Transverse colon (tissue), 4 donors: ENCODE results near the gene ZBTB20. TPM values are rescaled to one million over a fixed set of nuclear protein-coding genes. Genes with fewer than 3 reads are reported as not detected.
A peak's percentile ranks its signal among the peaks of the same experiment; 100 is the strongest.

Experiments used
- DNase-seq: peaks from one replicate; pipeline ENCODE4 v3.0.0-alpha.2; 2019
- H3K27ac ChIP-seq, 4 donors: fragments of 200-600 bp; sonication (generic); 2 replicates each; pipeline ENCODE4 v1.5.1; 2016 to 2018; ENCODE audit warnings: inconsistent platforms in 4 of 4
- H3K27me3 ChIP-seq: fragments of 200-600 bp; sonication (generic); 2 replicates; pipeline ENCODE4 v1.5.1; 2017; ENCODE audit warnings: inconsistent platforms
- H3K36me3 ChIP-seq, 4 donors: fragments of 200-600 bp; sonication (generic); 2 replicates each; pipeline ENCODE4 v1.5.1; 2017 to 2019; ENCODE audit warnings: inconsistent platforms in 4 of 4
- H3K4me1 ChIP-seq, 4 donors: fragments of 200-600 bp; sonication (generic); 2 replicates each; pipeline ENCODE4 v1.5.1; 2017 to 2020; ENCODE audit warnings: inconsistent platforms in 4 of 4
- H3K4me3 ChIP-seq, 4 donors: fragments of 200-600 bp; sonication (generic); 1 replicate in 1 of 4; 2 replicates in 3 of 4; pipeline versions ENCODE4 v1.5.1 to v1.6.1; 2017 to 2019; ENCODE audit warnings: inconsistent platforms in 4 of 4
- H3K9me3 ChIP-seq, 2 donors: fragments of 200-600 bp; sonication (generic); 2 replicates each; pipeline ENCODE4 v1.5.1; 2017 to 2019; ENCODE audit warnings: inconsistent platforms in 2 of 2
- CTCF ChIP-seq, 5 experiments: fragments of 200-600 bp in 3 of 5; fragments of 450-650 bp in 2 of 5; sonication (generic) in 3 of 5; IDR thresholded peaks; 1 replicate in 2 of 5; 2 replicates in 3 of 5; pipeline ENCODE4 v1.5.1; 2016 to 2017; ENCODE audit warnings: antibody characterized with exemption in 5 of 5, inconsistent platforms in 3 of 5, mild to moderate bottlenecking in 2 of 5, moderate library complexity in 1 of 5
- EP300 ChIP-seq: sonication (generic); formaldehyde crosslinking; IDR thresholded peaks from one replicate; pipeline ENCODE4 v1.6.1; 2017; ENCODE audit warnings: antibody characterized with exemption, low read depth
- POLR2A ChIP-seq: fragments of 450-650 bp; IDR thresholded peaks from one replicate; pipeline ENCODE4 v1.6.1; 2016; ENCODE audit warnings: antibody characterized with exemption, mild to moderate bottlenecking, moderate library complexity
- POLR2AphosphoS5 ChIP-seq, 3 donors: sonication (generic); formaldehyde crosslinking; IDR thresholded peaks; one replicate each; pipeline ENCODE4 v1.6.1; 2016; ENCODE audit warnings: antibody characterized with exemption in 3 of 3
- WGBS, 2 donors: methylation state at CpG; one replicate each; pipeline ENCODE4 v1.1.5; 2018; ENCODE audit warnings: low coverage in 1 of 2; 5-methylcytosine and 5-hydroxymethylcytosine counted together
- in situ Hi-C, 4 donors: fragments of 200-750 bp; cut with MboI; loops; one replicate each; pipeline versions ENCODE4 v1.15.0 to v1.15.1; 2017; ENCODE audit warnings: low sequenced_read_pairs in 3 of 4, low pct_ligation_motif_present in 1 of 4, low pct_unique_long_range_greater_than_20kb in 1 of 4
- intact Hi-C: fragments of 100-400 bp; cut with DNase I; formaldehyde crosslinking; loops from one replicate; pipeline ENCODE4 v1.15.1; 2023; ENCODE audit warnings: low total_unique reads
- total RNA-seq, 4 donors: library from RNA; depleted of rRNA; stranded (reverse); fragments of >200 nt; gene quantifications; one replicate each; pipeline ENCODE4 v1.1.0, GENCODE V29; 2016

Gene ZBTB20
- total RNA-seq, 4 donors from 2014 or later, result 44.6 to 50.5 (median 46.4) TPM

- no peak for DNase-seq
- Histone ChIP-seq H3K27me3 (no peaks in the 10 kb centered on the region), H3K4me1 (peaks cover 0 to 12% (median 0%) of the 10 kb centered on the region in 4 donors), H3K9me3 (no peaks in the 10 kb centered on the region), H3K4me3 (no peak overlapping the region), H3K36me3 (no peaks in the 10 kb centered on the region), H3K27ac (peak overlapping the region in 1 of 4 donors; percentile 28)
- intact Hi-C loops (no loop called here), in situ Hi-C loops (no loop called here)
- WGBS, 2 donors, result 75 to 91% methylated on average over 4 of the region's 4 CpGs
- TF ChIP-seq POLR2A, result no peak
- no peak for TF ChIP-seq POLR2AphosphoS5 (IDR thresholded peaks at IDR 0.05)
- no peak for TF ChIP-seq CTCF (IDR thresholded peaks at IDR 0.05)
- TF ChIP-seq EP300, result no peak
These were observed 495.5 kb downstream of the ZBTB20 start for GRCh38 chr3:114651555-114651954.

- in situ Hi-C loops (no loop called here), intact Hi-C loops (no loop called here)
- Histone ChIP-seq H3K27ac (no peak overlapping the region), H3K27me3 (no peaks in the 10 kb centered on the region), H3K4me1 (peaks cover 0 to 12% (median 0%) of the 10 kb centered on the region in 4 donors), H3K36me3 (no peaks in the 10 kb centered on the region), H3K9me3 (no peaks in the 10 kb centered on the region), H3K4me3 (no peak overlapping the region)
- TF ChIP-seq POLR2A (no peak), POLR2AphosphoS5 (IDR thresholded peaks at IDR 0.05) (no peak), EP300 (no peak), CTCF (IDR thresholded peaks at IDR 0.05) (no peak)
- 30 to 38% methylated on average over 3 of the region's 3 CpGs for WGBS, 2 donors
- DNase-seq, result no peak
These were observed 496.3 kb downstream of the ZBTB20 start for GRCh38 chr3:114650808-114651207.

- no peaks in the 10 kb centered on the region for H3K36me3 ChIP-seq
- in situ Hi-C loops (no loop called here), intact Hi-C loops (no loop called here)
- no peak overlapping the region for H3K27ac ChIP-seq
- H3K9me3 ChIP-seq, result no peaks in the 10 kb centered on the region
- TF ChIP-seq CTCF (IDR thresholded peaks at IDR 0.05), result no peak
- TF ChIP-seq EP300, result no peak
- no peak for TF ChIP-seq POLR2A
- H3K27me3 ChIP-seq, result no peaks in the 10 kb centered on the region
- peaks cover 0 to 12% (median 0%) of the 10 kb centered on the region in 4 donors for H3K4me1 ChIP-seq
- no peak overlapping the region for H3K4me3 ChIP-seq
- DNase-seq, result no peak
These were observed 497.8 kb downstream of the ZBTB20 start for GRCh38 chr3:114649331-114649730.

- no peak for TF ChIP-seq CTCF (IDR thresholded peaks at IDR 0.05)
- TF ChIP-seq POLR2A, result no peak
- no peak for TF ChIP-seq EP300
- Histone ChIP-seq H3K4me1 (peaks cover 0 to 12% (median 0%) of the 10 kb centered on the region in 4 donors), H3K27ac (no peak overlapping the region), H3K4me3 (no peak overlapping the region), H3K9me3 (no peaks in the 10 kb centered on the region), H3K27me3 (no peaks in the 10 kb centered on the region), H3K36me3 (no peaks in the 10 kb centered on the region)
- DNase-seq, result no peak
- in situ Hi-C loops (no loop called here), intact Hi-C loops (no loop called here)
- 72 to 80% methylated on average over 2 of the region's 2 CpGs for WGBS, 2 donors
These were observed 500.6 kb downstream of the ZBTB20 start for GRCh38 chr3:114646526-114646925.
